Stimulated activated CD8-positive, alpha-beta memory T cell treated with anti-CD3 and anti-CD28 coated beads, Interleukin-4, amount 100 ng/mL, for 1 hour (primary cell): ENCODE results near the gene MAN2B2.

Experiments used
- DNase-seq, 2 donors: peaks; one replicate each; pipeline ENCODE4 v3.0.0-alpha.2; 2020; ENCODE audit warnings: low read depth in 2 of 2, low spot score in 1 of 2

MAN2B2 gene

GRCh38 chr4:6566391-6567190, 8.4 kb upstream of the MAN2B2 start:
- no peak for DNase-seq

- no peak for DNase-seq
Observed at GRCh38 chr4:6567218-6567617, 7.8 kb upstream of the MAN2B2 start.

GRCh38 chr4:6568148-6568547, 6.8 kb upstream of the MAN2B2 start:
- DNase-seq = no peak

- no peak for DNase-seq
Observed at GRCh38 chr4:6568689-6569332, 6.2 kb upstream of the MAN2B2 start.

GRCh38 chr4:6571608-6572007, 3.4 kb upstream of the MAN2B2 start:
- DNase-seq = no peak

DNA sequence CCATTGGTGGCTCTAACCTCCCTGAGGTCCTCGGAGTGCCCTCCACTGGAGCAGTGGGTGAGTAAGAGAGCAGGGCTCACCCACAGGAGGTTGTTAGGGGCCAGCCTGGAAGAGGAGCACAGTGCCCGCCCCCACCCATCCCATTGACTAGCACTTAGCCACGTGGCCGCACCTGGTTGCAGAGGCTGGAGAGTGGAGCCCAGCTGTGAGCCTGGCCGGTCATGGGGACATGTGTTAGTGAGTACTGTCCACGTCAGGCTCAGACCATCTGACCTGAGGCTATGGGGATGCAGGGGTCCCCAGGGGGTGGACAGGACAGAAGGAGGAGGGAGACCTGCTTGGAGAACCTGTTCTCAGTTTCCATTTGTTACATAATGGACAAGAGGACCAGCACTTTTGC, 1.4 kb upstream of the MAN2B2 start:
- DNase-seq = no peak

- no peak for DNase-seq
Observed at GRCh38 chr4:6573986-6574746, 823 bp upstream of the MAN2B2 start.

DNA sequence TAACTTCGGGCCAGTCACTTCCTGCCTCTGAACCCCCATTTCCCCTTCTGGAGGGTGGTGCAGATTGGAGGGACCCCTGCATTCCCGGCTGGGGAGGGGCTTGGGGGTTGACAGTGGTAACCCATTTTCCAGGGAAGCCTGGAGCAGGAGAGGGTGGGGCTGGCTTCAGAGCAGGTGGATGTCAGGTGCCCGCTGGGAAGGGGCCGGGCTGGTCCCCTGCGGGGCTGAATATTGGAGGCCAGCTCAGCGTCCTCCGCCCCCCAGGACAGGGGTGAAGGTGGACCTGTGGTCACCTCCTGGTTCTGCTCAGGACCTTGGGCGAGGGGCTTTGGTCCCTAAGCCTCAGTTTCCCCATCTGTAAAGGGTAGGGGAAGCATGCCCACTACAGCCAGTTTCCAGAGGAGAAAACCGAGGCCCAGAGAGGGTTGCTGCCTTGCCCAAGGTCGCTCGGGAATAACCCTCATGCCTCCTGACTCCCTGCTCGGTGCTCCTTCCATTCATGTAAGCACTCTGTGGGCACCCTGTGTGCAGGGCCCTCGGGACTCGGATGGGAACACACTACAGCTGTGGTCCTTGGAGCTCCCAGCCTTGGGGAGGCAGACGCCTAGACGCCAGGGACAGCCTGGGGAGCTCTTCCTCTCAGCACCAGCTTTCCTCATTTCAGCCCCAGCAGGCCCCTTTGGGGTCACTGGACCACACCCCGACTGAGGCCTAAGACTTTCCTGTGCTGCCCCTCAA, 683 bp downstream of the MAN2B2 start:
- no peak for DNase-seq

DNA sequence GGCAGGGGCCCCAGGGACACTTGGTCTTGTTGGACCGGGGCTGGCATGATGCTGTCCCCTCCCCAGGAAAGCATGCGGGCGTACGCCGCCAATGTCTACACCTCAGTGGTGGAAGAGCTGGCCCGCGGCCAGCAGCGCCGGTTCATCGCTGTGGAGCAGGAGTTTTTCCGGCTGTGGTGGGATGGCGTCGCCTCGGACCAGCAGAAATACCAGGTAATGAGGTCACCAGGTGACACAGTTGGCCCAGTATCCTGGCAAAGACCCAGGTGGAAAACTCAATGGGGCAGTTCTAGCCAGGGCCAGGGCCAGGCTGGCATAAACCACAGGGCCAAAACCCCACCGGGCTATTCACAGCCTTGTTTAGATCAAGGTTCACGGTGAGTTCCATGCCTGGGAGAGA, 1.5 kb downstream of the MAN2B2 start:
- DNase-seq = no peak

GRCh38 chr4:6576932-6577331, 1.9 kb downstream of the MAN2B2 start:
- DNase-seq = no peak

DNA sequence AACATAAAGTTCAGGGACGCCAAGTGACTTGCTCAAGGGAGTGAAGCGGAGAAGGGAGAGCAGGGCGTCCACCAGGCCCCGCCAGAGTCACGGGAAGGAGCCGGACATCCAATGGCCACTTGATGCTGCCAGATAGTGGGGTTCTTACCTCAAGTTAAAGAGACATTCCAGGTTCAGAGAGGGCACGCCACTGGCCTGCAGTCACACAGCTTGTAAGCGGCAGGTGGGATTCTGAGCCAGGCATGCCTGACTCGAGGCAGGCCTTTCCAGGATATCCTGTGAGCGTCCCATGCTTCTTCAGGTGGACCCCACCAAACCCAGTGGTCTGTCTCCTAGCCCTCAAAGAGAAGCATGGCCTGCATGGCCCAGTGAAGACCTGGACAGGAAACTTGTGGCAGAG, 2.4 kb downstream of the MAN2B2 start:
- no peak for DNase-seq

GRCh38 chr4:6578221-6578620, 3.2 kb downstream of the MAN2B2 start:
- DNase-seq = no peak

DNA sequence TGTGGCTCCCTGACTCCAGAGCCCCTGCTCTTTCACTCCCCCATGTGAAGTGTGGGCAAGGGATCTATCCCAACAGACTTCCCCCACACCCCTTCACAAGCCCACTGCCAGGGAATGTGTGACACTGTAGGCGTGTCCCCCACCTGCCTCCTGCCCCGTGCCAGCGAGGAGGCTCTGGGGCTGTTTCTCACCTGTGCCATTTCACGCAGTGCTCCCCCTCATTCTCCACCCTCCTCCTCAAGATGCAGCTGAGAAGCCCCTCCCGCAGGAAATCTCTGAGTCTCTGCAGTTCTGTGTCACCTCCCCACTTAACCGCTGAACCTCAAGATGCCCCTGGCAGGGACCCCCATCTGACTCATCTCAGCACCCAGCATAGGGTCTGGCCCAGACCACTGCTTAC, 5.4 kb downstream of the MAN2B2 start:
- no peak for DNase-seq

DNA sequence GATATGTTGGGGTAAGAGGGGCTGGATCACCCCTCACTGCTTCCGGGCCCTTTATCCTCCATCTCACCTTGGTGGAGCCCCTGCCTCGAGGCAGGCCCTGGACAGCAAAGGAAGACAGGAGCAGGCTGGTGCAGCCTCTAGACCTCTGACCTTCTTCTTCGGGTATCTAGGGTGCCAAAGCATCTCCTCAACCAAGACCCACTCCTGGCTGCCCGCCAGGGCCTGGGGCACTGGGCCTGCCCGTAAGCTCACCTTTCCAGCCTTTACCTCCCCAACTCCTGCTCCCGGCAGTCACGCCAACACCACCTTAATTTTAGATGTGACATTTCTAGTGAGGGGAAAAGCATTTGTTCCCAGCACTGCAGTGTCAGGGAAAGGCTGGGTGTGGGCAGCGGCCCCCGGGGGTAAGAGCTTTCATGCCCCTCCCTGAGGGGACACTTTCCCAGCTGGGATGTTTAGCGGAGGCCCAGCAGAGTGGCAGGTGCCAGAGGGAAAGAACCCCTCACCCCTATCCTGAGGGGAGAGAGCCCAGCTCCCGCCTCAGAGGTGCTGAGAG, 6.7 kb downstream of the MAN2B2 start:
- no peak for DNase-seq

DNA sequence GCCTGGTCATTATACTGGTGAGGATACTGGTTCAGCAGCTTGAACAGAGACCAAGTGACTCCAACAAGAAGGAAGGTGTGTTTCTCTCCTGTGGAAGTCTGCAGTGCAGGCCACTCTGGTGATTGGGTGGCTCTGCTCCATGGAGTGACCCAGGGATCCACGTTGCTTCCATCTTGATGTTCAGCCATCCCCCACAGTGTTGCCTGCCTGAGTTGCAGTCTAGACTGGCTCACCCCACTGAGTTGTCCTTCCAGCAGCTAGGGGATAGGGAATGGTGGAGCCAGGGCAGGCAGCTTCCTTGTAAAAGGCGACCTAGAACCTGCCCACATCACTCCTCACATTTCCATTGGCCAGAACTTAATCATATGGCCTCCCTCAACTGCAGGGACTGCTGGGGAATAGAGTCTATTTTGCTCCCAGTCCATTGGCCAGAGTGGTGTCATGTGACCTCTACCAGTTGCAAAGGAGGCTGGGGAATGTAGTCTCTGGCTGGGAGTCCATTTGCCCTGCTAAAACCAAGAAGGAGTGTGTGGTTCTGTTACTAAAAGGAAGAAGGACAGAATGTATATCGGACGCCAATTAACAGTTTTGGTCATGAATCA, 8.0 kb downstream of the MAN2B2 start:
- no peak for DNase-seq

GRCh38 chr4:6584865-6585264, 9.9 kb downstream of the MAN2B2 start:
- no peak for DNase-seq

- no peak for DNase-seq
Observed at GRCh38 chr4:6586715-6587325, 11.8 kb downstream of the MAN2B2 start.

GRCh38 chr4:6589444-6589843, 14.5 kb downstream of the MAN2B2 start:
- no peak for DNase-seq

DNA sequence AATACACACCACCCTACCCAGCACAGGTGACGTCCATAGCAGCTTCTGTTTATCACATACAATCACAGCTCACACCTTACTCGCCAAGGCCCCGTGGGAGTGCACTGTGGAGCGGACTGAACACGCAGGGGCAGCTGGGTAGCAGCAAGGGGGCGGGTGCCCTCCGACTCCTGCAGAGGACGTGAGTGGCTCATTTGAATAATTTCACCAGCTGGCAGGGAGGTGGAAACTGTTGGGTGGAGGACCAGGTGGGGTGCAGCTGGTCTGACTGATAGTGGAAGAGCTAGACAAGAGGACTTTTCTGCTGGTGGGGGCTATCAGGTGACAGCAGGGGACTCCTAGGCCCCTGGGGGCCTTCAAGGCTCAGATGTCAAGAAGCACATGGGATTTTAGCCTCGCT, 16.3 kb downstream of the MAN2B2 start:
- DNase-seq = no peak

DNA sequence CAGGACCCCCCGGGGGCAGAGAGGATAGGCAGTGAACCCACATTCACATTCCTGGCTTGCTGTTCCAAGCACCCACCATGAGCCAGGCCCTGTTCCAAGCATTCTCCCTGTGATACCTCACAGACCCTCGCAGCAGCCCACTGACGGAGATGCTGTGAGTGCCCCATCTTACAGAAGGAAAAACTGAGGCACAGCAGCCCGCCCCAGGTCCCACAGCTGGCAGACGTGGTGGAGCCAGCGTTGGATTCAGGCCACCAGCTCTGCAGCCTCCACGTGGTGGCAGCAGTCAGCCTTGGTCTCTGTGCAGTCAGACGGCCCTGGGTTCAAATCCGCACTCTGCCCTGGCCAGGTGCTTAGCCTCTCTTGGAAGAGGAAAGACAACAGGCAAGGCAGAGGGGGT, 16.8 kb downstream of the MAN2B2 start:
- no peak for DNase-seq
